Endodermal cell (in vitro differentiated cells): ENCODE results near the gene SNX13. TPM values are rescaled to one million over a fixed set of nuclear protein-coding genes. Genes with fewer than 3 reads are reported as not detected.
"Not testable (repeated sequence)": the region's sequence is repeated elsewhere in the genome, so short reads cannot be mapped to it uniquely, and the experiment has no call there.

Experiments
- DNase-seq: peaks from one replicate; pipeline ENCODE4 v3.0.0-alpha.2; 2017
- H3K27ac ChIP-seq: 2 replicates; pipeline ENCODE4 v1.5.1; 2013; ENCODE audit warnings: mild to moderate bottlenecking, low read depth, low read length, moderate library complexity
- H3K27me3 ChIP-seq: 2 replicates; pipeline ENCODE4 v1.6.1; 2013; ENCODE audit warnings: mild to moderate bottlenecking, low read length, moderate library complexity; ENCODE audit not compliant: insufficient read depth, control insufficient read depth, poor library complexity, severe bottlenecking
- H3K36me3 ChIP-seq: 2 replicates; pipeline ENCODE4 v1.7.0; 2013; ENCODE audit warnings: mild to moderate bottlenecking, low read length, moderate library complexity; ENCODE audit not compliant: control insufficient read depth, insufficient read depth
- H3K4me1 ChIP-seq: one replicate; pipeline ENCODE4 v1.7.0; 2013; ENCODE audit warnings: low read length; ENCODE audit not compliant: control insufficient read depth, insufficient read depth
- H3K4me3 ChIP-seq: 2 replicates; pipeline ENCODE4 v1.5.1; 2013; ENCODE audit warnings: mild to moderate bottlenecking, low read length, moderate library complexity
- H3K9ac ChIP-seq: 2 replicates; pipeline ENCODE4 v1.6.1; 2013; ENCODE audit warnings: mild to moderate bottlenecking, low read length, moderate library complexity; ENCODE audit not compliant: poor library complexity, severe bottlenecking; ENCODE audit errors: extremely low read depth
- H3K9me3 ChIP-seq: 2 replicates; pipeline ENCODE4 v1.6.1; 2013; ENCODE audit warnings: mild to moderate bottlenecking, low read length, moderate library complexity; ENCODE audit not compliant: control insufficient read depth
- H3K27ac Mint-ChIP-seq: 2 replicates; pipeline ENCODE4 v1.8.0; 2020; ENCODE audit warnings: mixed read lengths
- H3K27me3 Mint-ChIP-seq: 2 replicates; pipeline ENCODE4 v1.8.0; 2021; ENCODE audit warnings: mild to moderate bottlenecking, mixed read lengths; ENCODE audit not compliant: insufficient read depth
- H3K36me3 Mint-ChIP-seq: 2 replicates; pipeline ENCODE4 v1.8.0; 2020; ENCODE audit warnings: low read depth, mixed read lengths
- H3K4me1 Mint-ChIP-seq: 2 replicates; pipeline ENCODE4 v1.8.0; 2020; ENCODE audit warnings: mixed read lengths
- H3K4me3 Mint-ChIP-seq: 2 replicates; pipeline ENCODE4 v1.8.0; 2020; ENCODE audit warnings: mild to moderate bottlenecking, moderate library complexity, mixed read lengths
- H3K9me3 Mint-ChIP-seq: 2 replicates; pipeline ENCODE4 v1.8.0; 2020; ENCODE audit warnings: mild to moderate bottlenecking, mixed read lengths
- CTCF ChIP-seq: fragments of 200-600 bp; sonication (generic); conservative IDR thresholded peaks from 2 replicates; pipeline ENCODE4 v1.5.0; 2021; ENCODE audit warnings: antibody characterized with exemption, mild to moderate bottlenecking
- WGBS, 2 experiments: methylation state at CpG; one replicate each; pipeline versions ENCODE4 v1.1.5 to v1.1.7; 2013; ENCODE audit warnings: missing lambda C conversion rate in 2 of 2, mixed read lengths in 1 of 2; ENCODE audit not compliant: insufficient coverage in 1 of 2, insufficient read length in 1 of 2; 5-methylcytosine and 5-hydroxymethylcytosine counted together
- total RNA-seq, 2 donors: library from RNA; stranded (reverse); fragmentation: NEBNext Ultra II Directional in 1 of 2; extraction: Animal tissue kit (Norgen Biotek cat#: 25700) in 1 of 2; gene quantifications; 2 replicates in 1 of 2; 3 replicates in 1 of 2; pipeline ENCODE4 v1.2.1, GENCODE V29; 2021

The SNX13 gene
- total RNA-seq, 2 donors from 2014 or later = 32.8 to 38.8 TPM

- H3K36me3 Mint-ChIP-seq = peaks cover 18% of the 10 kb centered on the region
- Histone ChIP-seq H3K4me3 (no peak overlapping the region), H3K27ac (no peak overlapping the region), H3K9me3 (peaks cover 11% of the 10 kb centered on the region), H3K27me3 (no peaks in the 10 kb centered on the region), H3K9ac (no peak overlapping the region), H3K36me3 (peaks cover 38% of the 10 kb centered on the region), H3K4me1 (no peaks in the 10 kb centered on the region)
- H3K27ac Mint-ChIP-seq = no peak overlapping the region
- no peak for TF ChIP-seq CTCF
- no peaks in the 10 kb centered on the region for H3K27me3 Mint-ChIP-seq
- peaks cover 10% of the 10 kb centered on the region for H3K9me3 Mint-ChIP-seq
- no peaks in the 10 kb centered on the region for H3K4me1 Mint-ChIP-seq
- no peak overlapping the region for H3K4me3 Mint-ChIP-seq
- 96 to 98% methylated on average over 3 of the region's 3 CpGs for WGBS, 2 experiments
- DNase-seq = no peak
Measured at GRCh38 chr7:17816903-17817302, 123.4 kb downstream of the SNX13 start.

GRCh38 chr7:17815318-17815717, 125.0 kb downstream of the SNX13 start:
- peaks cover 11% of the 10 kb centered on the region for H3K9me3 ChIP-seq
- no peak for DNase-seq
- H3K27ac ChIP-seq = no peak overlapping the region
- Mint-ChIP-seq H3K4me3 (no peak overlapping the region), H3K4me1 (no peaks in the 10 kb centered on the region), H3K27ac (no peak overlapping the region), H3K9me3 (peaks cover 20% of the 10 kb centered on the region), H3K27me3 (no peaks in the 10 kb centered on the region), H3K36me3 (peaks cover 29% of the 10 kb centered on the region)
- WGBS, 2 experiments = 93 to 100% methylated on average over 2 to 4 of the region's 4 CpGs
- H3K27me3 ChIP-seq = no peaks in the 10 kb centered on the region
- H3K36me3 ChIP-seq = peaks cover 32% of the 10 kb centered on the region
- no peak for TF ChIP-seq CTCF
- H3K4me3 ChIP-seq = no peak overlapping the region
- H3K9ac ChIP-seq = no peak overlapping the region
- H3K4me1 ChIP-seq = no peaks in the 10 kb centered on the region

GRCh38 chr7:17814058-17814457, 126.2 kb downstream of the SNX13 start:
- no peak for DNase-seq
- whole genome bisulfite sequencing, 2 experiments = 83% methylated on average over 1 of the region's 1 CpG; no CpG with 5 or more reads in 1 of the 2 experiments
- Histone ChIP-seq H3K4me1 (no peaks in the 10 kb centered on the region), H3K27me3 (no peaks in the 10 kb centered on the region), H3K9ac (no peak overlapping the region), H3K27ac (no peak overlapping the region), H3K4me3 (no peak overlapping the region), H3K36me3 (peaks cover 32% of the 10 kb centered on the region), H3K9me3 (peaks cover 11% of the 10 kb centered on the region)
- Mint-ChIP-seq H3K27me3 (no peaks in the 10 kb centered on the region), H3K4me3 (no peak overlapping the region), H3K36me3 (peaks cover 32% of the 10 kb centered on the region), H3K27ac (no peak overlapping the region), H3K9me3 (peaks cover 20% of the 10 kb centered on the region), H3K4me1 (peaks cover 5% of the 10 kb centered on the region)
- TF ChIP-seq CTCF = no peak

GRCh38 chr7:17809215-17809614, 131.1 kb downstream of the SNX13 start:
- H3K36me3 Mint-ChIP-seq = peaks cover 38% of the 10 kb centered on the region

More at GRCh38 chr7:17809215-17809614, 131.1 kb downstream of the SNX13 start:
- peaks cover 22% of the 10 kb centered on the region for H3K36me3 ChIP-seq
- H3K4me3 Mint-ChIP-seq, H3K4me1 ChIP-seq, H3K27me3 ChIP-seq, H3K4me3 ChIP-seq, H3K27me3 Mint-ChIP-seq, H3K9ac ChIP-seq, DNase-seq, H3K27ac ChIP-seq, H3K27ac Mint-ChIP-seq: not testable (repeated sequence)
- peaks cover 20% of the 10 kb centered on the region for H3K9me3 Mint-ChIP-seq
- H3K9me3 ChIP-seq = peaks cover 11% of the 10 kb centered on the region
- peaks cover 15% of the 10 kb centered on the region for H3K4me1 Mint-ChIP-seq
